ENCODE data around the gene SCGB2A2. TPM values are rescaled to one million over a fixed set of nuclear protein-coding genes. Genes with fewer than 3 reads are reported as not detected.

The SCGB2A2 gene
- total and polyA plus RNA-seq, 10 donors = not detected

- intact Hi-C loops (cut with DNase I; ENCODE audit: low total_unique reads) = loop anchor here (10.0 kb wide), 1 partner anchor 93 kb away; no protein-coding TSS in a partner anchor
- TF ChIP-seq, protein P1, sequence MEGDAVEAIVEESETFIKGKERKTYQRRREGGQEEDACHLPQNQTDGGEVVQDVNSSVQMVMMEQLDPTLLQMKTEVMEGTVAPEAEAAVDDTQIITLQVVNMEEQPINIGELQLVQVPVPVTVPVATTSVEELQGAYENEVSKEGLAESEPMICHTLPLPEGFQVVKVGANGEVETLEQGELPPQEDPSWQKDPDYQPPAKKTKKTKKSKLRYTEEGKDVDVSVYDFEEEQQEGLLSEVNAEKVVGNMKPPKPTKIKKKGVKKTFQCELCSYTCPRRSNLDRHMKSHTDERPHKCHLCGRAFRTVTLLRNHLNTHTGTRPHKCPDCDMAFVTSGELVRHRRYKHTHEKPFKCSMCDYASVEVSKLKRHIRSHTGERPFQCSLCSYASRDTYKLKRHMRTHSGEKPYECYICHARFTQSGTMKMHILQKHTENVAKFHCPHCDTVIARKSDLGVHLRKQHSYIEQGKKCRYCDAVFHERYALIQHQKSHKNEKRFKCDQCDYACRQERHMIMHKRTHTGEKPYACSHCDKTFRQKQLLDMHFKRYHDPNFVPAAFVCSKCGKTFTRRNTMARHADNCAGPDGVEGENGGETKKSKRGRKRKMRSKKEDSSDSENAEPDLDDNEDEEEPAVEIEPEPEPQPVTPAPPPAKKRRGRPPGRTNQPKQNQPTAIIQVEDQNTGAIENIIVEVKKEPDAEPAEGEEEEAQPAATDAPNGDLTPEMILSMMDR (IDR thresholded peaks at IDR 0.05 in 8 of 11, conservative IDR thresholded peaks at IDR 0.05 in 3 of 11) = no peak
- TF ChIP-seq POLR2AphosphoS5 (IDR thresholded peaks at IDR 0.05) (no peak), POLR2A (IDR thresholded peaks at IDR 0.05) (no peak)
These were observed 38.0 kb downstream of the SCGB2A2 start for GRCh38 chr11:62307950-62308349.

GRCh38 chr11:62309991-62310390, 40.0 kb downstream of the SCGB2A2 start:
- H3K4me3 ChIP-seq = no peak overlapping the region
- intact Hi-C loops (cut with DNase I; ENCODE audit: low total_unique reads) = loop anchor here (10.0 kb wide), 2 partner anchors 95 to 135 kb away; no protein-coding TSS in a partner anchor
- H3K9me3 ChIP-seq = peaks cover 0 to 17% (median 9%) of the 10 kb centered on the region in 8 donors
- no peak overlapping the region for H3K27ac ChIP-seq
- no peak for DNase-seq
- H3K4me1 ChIP-seq = peaks cover 0 to 15% (median 12%) of the 10 kb centered on the region in 6 donors
- TF ChIP-seq, protein P1 (IDR thresholded peaks at IDR 0.05 in 8 of 11, conservative IDR thresholded peaks at IDR 0.05 in 3 of 11) = no peak
- TF ChIP-seq POLR2AphosphoS5 (IDR thresholded peaks at IDR 0.05) = no peak
- WGBS, 5 donors = 37 to 44% (median 42%) methylated on average over 7 of the region's 7 CpGs
- H3K27me3 ChIP-seq (replicated peaks in 1 of 7) = peaks cover 0 to 59% (median 0%) of the 10 kb centered on the region in 7 donors
- no peaks in the 10 kb centered on the region for H3K36me3 ChIP-seq

More at GRCh38 chr11:62307950-62308349, 38.0 kb downstream of the SCGB2A2 start:
- Histone ChIP-seq H3K9me3 (peaks cover 0 to 17% (median 9%) of the 10 kb centered on the region in 8 donors), H3K4me1 (peaks cover 0 to 15% (median 12%) of the 10 kb centered on the region in 6 donors), H3K27me3 (replicated peaks in 1 of 7) (peaks cover 0 to 48% (median 0%) of the 10 kb centered on the region in 7 donors), H3K27ac (no peak overlapping the region), H3K36me3 (no peaks in the 10 kb centered on the region), H3K4me3 (no peak overlapping the region)
- no peak for DNase-seq

DNA sequence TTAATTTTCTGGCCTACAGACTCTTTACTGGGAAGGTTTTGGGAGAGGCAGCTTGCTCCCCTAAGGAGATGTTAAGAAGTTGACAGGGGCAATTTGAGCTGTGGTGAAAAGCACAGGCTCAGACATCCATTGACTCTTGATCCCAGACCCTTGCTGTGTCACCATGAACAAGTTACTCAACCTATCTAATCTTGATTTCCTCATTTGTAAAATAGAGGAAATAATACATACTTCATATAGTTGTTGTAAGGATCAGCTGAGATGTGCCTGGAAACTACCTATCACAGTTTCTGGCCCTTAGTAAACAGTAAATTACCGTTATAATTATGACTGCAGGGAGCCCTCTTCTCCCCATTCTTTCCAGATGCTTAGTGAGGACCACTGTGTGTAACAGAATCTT, 45.5 kb downstream of the SCGB2A2 start:
- DNase-seq = no peak
- Histone ChIP-seq H3K27me3 (replicated peaks in 1 of 7) (peaks cover 0 to 44% (median 0%) of the 10 kb centered on the region in 7 donors), H3K27ac (no peak overlapping the region), H3K36me3 (no peaks in the 10 kb centered on the region), H3K4me3 (no peak overlapping the region), H3K4me1 (peaks cover 0 to 15% (median 12%) of the 10 kb centered on the region in 6 donors), H3K9me3 (no peaks in the 10 kb centered on the region)
- TF ChIP-seq, protein P1 (IDR thresholded peaks at IDR 0.05 in 8 of 11, conservative IDR thresholded peaks at IDR 0.05 in 3 of 11) = no peak
- no peak for TF ChIP-seq POLR2AphosphoS5 (IDR thresholded peaks at IDR 0.05)
- no peak for TF ChIP-seq POLR2A (IDR thresholded peaks at IDR 0.05)
- intact Hi-C loops (cut with DNase I; ENCODE audit: low total_unique reads) = loop anchor here (10.0 kb wide), 1 partner anchor 141 kb away; no protein-coding TSS in a partner anchor
- WGBS, 5 donors = 69 to 90% (median 85%) methylated on average over 1 of the region's 1 CpG

DNA sequence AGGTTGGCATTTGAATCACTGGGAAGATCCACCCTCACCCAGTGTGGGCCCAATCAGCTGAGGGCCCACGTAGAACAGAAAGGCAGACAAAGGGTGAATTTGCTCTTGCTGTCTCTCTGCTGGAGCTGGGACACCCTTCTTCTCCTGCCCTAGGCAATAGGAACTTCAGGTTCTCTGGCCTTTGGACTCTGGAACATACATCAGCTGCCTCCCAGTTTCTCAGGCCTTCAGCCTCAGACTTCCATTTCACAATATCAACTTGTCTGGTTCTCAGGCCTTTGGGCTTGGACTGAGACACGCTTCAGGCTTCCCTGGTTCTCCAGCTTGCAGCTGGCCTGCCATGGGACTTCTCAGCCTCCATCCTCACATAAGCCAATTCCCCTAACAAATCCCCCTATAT, 52.6 kb downstream of the SCGB2A2 start:
- DNase-seq = no peak
- intact Hi-C loops (cut with DNase I; ENCODE audit: low total_unique reads) = no loop called here
- Histone ChIP-seq H3K9me3 (no peaks in the 10 kb centered on the region), H3K4me3 (no peak overlapping the region), H3K27me3 (replicated peaks in 1 of 7) (peaks cover 0 to 10% (median 0%) of the 10 kb centered on the region in 7 donors), H3K36me3 (no peaks in the 10 kb centered on the region), H3K4me1 (peaks cover 0 to 8% (median 0%) of the 10 kb centered on the region in 6 donors), H3K27ac (no peak overlapping the region)
- 68 to 86% (median 76%) methylated on average over 2 of the region's 2 CpGs for WGBS, 5 donors
- no peak for TF ChIP-seq POLR2A (IDR thresholded peaks at IDR 0.05)

Other genes with a start within 250 kb of the SCGB2A2 start
- gene INCENP, start 146.1 kb upstream of the SCGB2A2 start, total RNA-seq = 10 to 100 TPM; 22.2 to 32.4 (median 28.8) TPM
- gene INCENP, start 146.1 kb upstream of the SCGB2A2 start, polyA plus RNA-seq = 1 to 10 TPM; 1.8 to 5.3 (median 3.0) TPM
- gene SCGB1D1, start 79.9 kb upstream of the SCGB2A2 start, total RNA-seq = not detected
- gene SCGB1D1, start 79.9 kb upstream of the SCGB2A2 start, polyA plus RNA-seq = not detected
- gene SCGB2A1, start 61.5 kb upstream of the SCGB2A2 start, total RNA-seq = not detected
- not detected for gene SCGB2A1, start 61.5 kb upstream of the SCGB2A2 start, polyA plus RNA-seq
- not detected for gene SCGB1D2, start 27.9 kb upstream of the SCGB2A2 start, total RNA-seq
- not detected for gene SCGB1D2, start 27.9 kb upstream of the SCGB2A2 start, polyA plus RNA-seq
- gene SCGB1D4, start 28.9 kb downstream of the SCGB2A2 start, total RNA-seq = not detected
- gene SCGB1D4, start 28.9 kb downstream of the SCGB2A2 start, polyA plus RNA-seq = not detected
- gene ASRGL1, start 67.3 kb downstream of the SCGB2A2 start, total RNA-seq = 10 to 100 TPM in 1 of 7 donors, 1 to 10 TPM in 6; 3.4 to 23.4 (median 8.1) TPM
- 1 to 10 TPM; 2.9 to 4.5 (median 3.1) TPM for gene ASRGL1, start 67.3 kb downstream of the SCGB2A2 start, polyA plus RNA-seq
- gene SCGB1A1, start 148.9 kb downstream of the SCGB2A2 start, total RNA-seq = not detected
- gene SCGB1A1, start 148.9 kb downstream of the SCGB2A2 start, polyA plus RNA-seq = under 1 TPM in 1 of 3 donors, not detected in 2; 0.35 TPM

All from spleen (tissue), 11 donors.